Chondrocyte (in vitro differentiated cells): ENCODE data around the gene CEMIP. TPM values are rescaled to one million over a fixed set of nuclear protein-coding genes. Genes with fewer than 3 reads are reported as not detected.
A peak's percentile ranks its signal among the peaks of the same experiment; 100 is the strongest.

Source experiments
- DNase-seq: peaks from one replicate; pipeline ENCODE4 v3.0.0; 2021; ENCODE audit warnings: mixed read lengths, low spot score
- H3K27ac Mint-ChIP-seq: one replicate; pipeline ENCODE4 v1.8.0; 2021; ENCODE audit warnings: mild to moderate bottlenecking, moderate library complexity, mixed read lengths; ENCODE audit not compliant: unreplicated experiment
- H3K27me3 Mint-ChIP-seq: 2 replicates; pipeline ENCODE4 v1.8.0; 2021; ENCODE audit warnings: low read depth, mixed read lengths
- H3K36me3 Mint-ChIP-seq: 2 replicates; pipeline ENCODE4 v1.8.0; 2021; ENCODE audit warnings: low read depth, mixed read lengths
- H3K4me1 Mint-ChIP-seq: 2 replicates; pipeline ENCODE4 v1.8.0; 2021; ENCODE audit warnings: low read depth, mild to moderate bottlenecking, mixed read lengths
- H3K4me3 Mint-ChIP-seq: one replicate; pipeline ENCODE4 v1.8.0; 2021; ENCODE audit warnings: mild to moderate bottlenecking, moderate library complexity, mixed read lengths; ENCODE audit not compliant: unreplicated experiment
- H3K9me3 Mint-ChIP-seq: 2 replicates; pipeline ENCODE4 v1.8.0; 2021; ENCODE audit warnings: low read depth, mixed read lengths
- microRNA-seq: library from miRNA; unstranded; fragments of <30 nt; microRNA quantifications from one replicate; pipeline ENCODE4 v1.2.0, GENCODE V29; 2020; ENCODE audit warnings: borderline number of aligned reads
- total RNA-seq: library from RNA; stranded (reverse); gene quantifications from 3 replicates; pipeline ENCODE4 v1.2.1, GENCODE V29; 2021
- TF ChIP-seq, protein P1 (sequence below): fragments of 200-600 bp; sonication (generic); IDR thresholded peaks from 2 replicates; pipeline ENCODE4 v1.5.0; 2021; ENCODE audit warnings: antibody characterized with exemption, mild to moderate bottlenecking, moderate library complexity

CEMIP gene
- total RNA-seq, 1 donor from 2014 or later, result 146 TPM

DNA sequence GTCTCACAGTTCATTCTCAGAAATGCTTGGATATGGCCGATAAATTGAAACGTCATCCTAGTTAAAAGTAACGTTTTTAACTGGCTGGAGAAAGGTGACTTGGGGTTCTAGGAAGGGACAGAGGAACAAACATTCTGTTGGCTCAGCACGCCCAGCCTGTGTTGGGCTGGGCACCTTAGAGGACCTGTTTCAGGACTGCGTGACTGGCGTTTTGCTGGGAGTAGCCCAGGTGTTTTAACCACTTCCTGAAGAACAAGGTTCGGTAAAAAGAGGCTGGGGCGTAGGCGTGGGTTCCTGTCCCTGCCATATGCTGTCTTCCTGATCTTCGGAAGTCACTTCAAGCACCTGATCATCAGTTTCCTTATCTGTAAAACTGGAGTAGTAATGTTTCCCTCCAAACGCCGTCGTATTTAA is 220.5 kb downstream of the CEMIP start:
- Mint-ChIP-seq H3K4me1 (peaks cover 25% of the 10 kb centered on the region), H3K4me3 (peak overlapping the region; percentile 86), H3K9me3 (no peaks in the 10 kb centered on the region), H3K27me3 (no peaks in the 10 kb centered on the region), H3K27ac (peak overlapping the region; percentile 83), H3K36me3 (peaks cover 9% of the 10 kb centered on the region)
- TF ChIP-seq, protein P1, sequence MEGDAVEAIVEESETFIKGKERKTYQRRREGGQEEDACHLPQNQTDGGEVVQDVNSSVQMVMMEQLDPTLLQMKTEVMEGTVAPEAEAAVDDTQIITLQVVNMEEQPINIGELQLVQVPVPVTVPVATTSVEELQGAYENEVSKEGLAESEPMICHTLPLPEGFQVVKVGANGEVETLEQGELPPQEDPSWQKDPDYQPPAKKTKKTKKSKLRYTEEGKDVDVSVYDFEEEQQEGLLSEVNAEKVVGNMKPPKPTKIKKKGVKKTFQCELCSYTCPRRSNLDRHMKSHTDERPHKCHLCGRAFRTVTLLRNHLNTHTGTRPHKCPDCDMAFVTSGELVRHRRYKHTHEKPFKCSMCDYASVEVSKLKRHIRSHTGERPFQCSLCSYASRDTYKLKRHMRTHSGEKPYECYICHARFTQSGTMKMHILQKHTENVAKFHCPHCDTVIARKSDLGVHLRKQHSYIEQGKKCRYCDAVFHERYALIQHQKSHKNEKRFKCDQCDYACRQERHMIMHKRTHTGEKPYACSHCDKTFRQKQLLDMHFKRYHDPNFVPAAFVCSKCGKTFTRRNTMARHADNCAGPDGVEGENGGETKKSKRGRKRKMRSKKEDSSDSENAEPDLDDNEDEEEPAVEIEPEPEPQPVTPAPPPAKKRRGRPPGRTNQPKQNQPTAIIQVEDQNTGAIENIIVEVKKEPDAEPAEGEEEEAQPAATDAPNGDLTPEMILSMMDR, result no peak
- DNase-seq, result no peak

GRCh38 chr15:81000144-81000623 is 221.0 kb downstream of the CEMIP start:
- no peak for DNase-seq
- Mint-ChIP-seq H3K9me3 (no peaks in the 10 kb centered on the region), H3K4me1 (peaks cover 31% of the 10 kb centered on the region), H3K27me3 (no peaks in the 10 kb centered on the region), H3K36me3 (peaks cover 10% of the 10 kb centered on the region), H3K27ac (peak overlapping the region; percentile 83), H3K4me3 (peak overlapping the region; percentile 86)
- TF ChIP-seq, protein P1, result peak; percentile 9

DNA sequence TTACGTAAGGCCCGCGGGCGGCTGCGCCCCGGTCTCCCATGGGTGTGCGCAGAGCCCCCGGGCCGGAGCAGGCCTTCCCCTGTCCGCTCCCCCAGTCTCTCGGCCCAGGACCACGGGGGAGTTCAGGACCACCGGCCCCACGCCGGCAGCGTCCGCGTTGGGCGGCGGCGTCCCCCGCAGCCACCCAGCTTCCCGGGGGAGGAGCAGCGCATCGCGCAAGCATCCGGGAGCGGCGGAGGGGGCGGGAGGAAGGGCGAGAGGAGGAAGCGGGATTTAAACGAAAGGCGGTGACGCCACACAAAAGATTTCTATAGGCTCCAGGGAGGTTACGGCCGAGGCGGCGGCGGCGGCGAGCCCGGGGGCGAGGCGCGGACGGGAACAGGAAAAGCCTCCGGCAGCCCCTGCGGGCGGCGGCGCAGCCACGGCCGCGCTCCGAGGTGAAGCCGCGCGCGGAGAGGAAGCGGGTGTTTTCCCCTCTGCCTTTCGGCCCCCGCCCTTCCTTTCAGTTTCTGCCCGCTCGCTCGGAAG is 221.5 kb downstream of the CEMIP start, which contains the start of gene TLNRD1:
TLNRD1 (plus strand) TSS at position 300 of the 528 bp plus-strand sequence. CDS start 1,349 bp downstream, outside the sequence.
- H3K27ac Mint-ChIP-seq, result peak within 1 kb of the TSS; percentile 83
- TF ChIP-seq, protein P1, result no peak

More for the DNA sequence above, 221.5 kb downstream of the CEMIP start, which contains the start of gene TLNRD1:
- H3K27me3 Mint-ChIP-seq, result no peaks in the 10 kb centered on the region
- peak within 1 kb of the TSS; percentile 86 for H3K4me3 Mint-ChIP-seq
- DNase-seq, result peak; percentile 93
- peaks cover 36% of the 10 kb centered on the region for H3K4me1 Mint-ChIP-seq
- no peaks in the 10 kb centered on the region for H3K9me3 Mint-ChIP-seq
- peaks cover 10% of the 10 kb centered on the region for H3K36me3 Mint-ChIP-seq

Small RNA genes within 50 kb of the gene (microRNA-seq; reads per million reads assigned to microRNA genes)
- gene MIR4514 (not detected), gene MIR549A (1.7 reads per million)

Other genes with a start within 250 kb of the CEMIP start
- 6.6 to 8.9 TPM (median 8.0 TPM) in 3 replicates for gene ABHD17C, start 84.1 kb upstream of the CEMIP start, total RNA-seq
- 23.5 to 26.5 TPM (median 23.8 TPM) in 3 replicates for gene MESD, start 210.4 kb downstream of the CEMIP start, total RNA-seq
- 11.4 to 18.7 TPM (median 17.0 TPM) in 3 replicates for gene TLNRD1, start 221.6 kb downstream of the CEMIP start, total RNA-seq